GM18517 (cell line): ENCODE data around the gene TMUB1.
A peak's percentile ranks its signal among the peaks of the same experiment; 100 is the strongest.
"Not testable (repeated sequence)": the region's sequence is repeated elsewhere in the genome, so short reads cannot be mapped to it uniquely, and the experiment has no call there.

Experiments
- ATAC-seq: cut with Tn5 transposase; IDR thresholded peaks from one replicate; pipeline ENCODE4 v1.9.1; 2021; ENCODE audit warnings: mild to moderate bottlenecking, moderate library complexity; ENCODE audit not compliant: unreplicated experiment

Gene TMUB1

GRCh38 chr7:151057506-151057988 lies 25.7 kb downstream of the TMUB1 start, which contains the start of gene CDK5:
Gene CDK5, minus strand, starts transcription at chr7:151057897. Its CDS starts 49 bp downstream, at chr7:151057848.
- peak; percentile 39 for ATAC-seq

- ATAC-seq: no peak
Measured at GRCh38 chr7:151056666-151057505, 26.4 kb downstream of the TMUB1 start.

GRCh38 chr7:151056283-151056665 lies 27.0 kb downstream of the TMUB1 start:
- ATAC-seq: no peak

GRCh38 chr7:151053751-151054150 lies 29.5 kb downstream of the TMUB1 start:
- ATAC-seq: no peak

GRCh38 chr7:151053096-151053495 lies 30.2 kb downstream of the TMUB1 start:
- no peak for ATAC-seq

GRCh38 chr7:151051108-151051507 lies 32.2 kb downstream of the TMUB1 start:
- ATAC-seq: no peak

GRCh38 chr7:151048911-151049463 lies 34.3 kb downstream of the TMUB1 start:
- no peak for ATAC-seq

GRCh38 chr7:151047976-151048815 lies 35.1 kb downstream of the TMUB1 start, which contains the start of gene ASIC3:
Gene ASIC3, plus strand, starts transcription at chr7:151048531. Its CDS starts 355 bp downstream, at chr7:151048886.
- no peak for ATAC-seq

GRCh38 chr7:151046603-151047573 lies 36.4 kb downstream of the TMUB1 start:
- ATAC-seq: no peak

GRCh38 chr7:151045967-151046366 lies 37.3 kb downstream of the TMUB1 start:
- no peak for ATAC-seq

GRCh38 chr7:151045262-151045661 lies 38.0 kb downstream of the TMUB1 start:
- no peak for ATAC-seq

GRCh38 chr7:151043959-151044358 lies 39.3 kb downstream of the TMUB1 start:
- ATAC-seq: no peak

- ATAC-seq: not testable (repeated sequence)
Measured at GRCh38 chr7:151043449-151043848, 39.8 kb downstream of the TMUB1 start.

GRCh38 chr7:151040616-151041375 lies 42.5 kb downstream of the TMUB1 start:
- ATAC-seq: no peak

- no peak for ATAC-seq
Measured at GRCh38 chr7:151039850-151040548, 43.3 kb downstream of the TMUB1 start.

- no peak for ATAC-seq
Measured at GRCh38 chr7:151038951-151039849, 44.1 kb downstream of the TMUB1 start.

GRCh38 chr7:151035902-151036301 lies 47.4 kb downstream of the TMUB1 start:
- ATAC-seq: no peak
